ENCODE results near the gene COPE.

GRCh38 chr19:18896421-18896841 is 22.8 kb downstream of the COPE start:
- TF ChIP-seq, protein P1, sequence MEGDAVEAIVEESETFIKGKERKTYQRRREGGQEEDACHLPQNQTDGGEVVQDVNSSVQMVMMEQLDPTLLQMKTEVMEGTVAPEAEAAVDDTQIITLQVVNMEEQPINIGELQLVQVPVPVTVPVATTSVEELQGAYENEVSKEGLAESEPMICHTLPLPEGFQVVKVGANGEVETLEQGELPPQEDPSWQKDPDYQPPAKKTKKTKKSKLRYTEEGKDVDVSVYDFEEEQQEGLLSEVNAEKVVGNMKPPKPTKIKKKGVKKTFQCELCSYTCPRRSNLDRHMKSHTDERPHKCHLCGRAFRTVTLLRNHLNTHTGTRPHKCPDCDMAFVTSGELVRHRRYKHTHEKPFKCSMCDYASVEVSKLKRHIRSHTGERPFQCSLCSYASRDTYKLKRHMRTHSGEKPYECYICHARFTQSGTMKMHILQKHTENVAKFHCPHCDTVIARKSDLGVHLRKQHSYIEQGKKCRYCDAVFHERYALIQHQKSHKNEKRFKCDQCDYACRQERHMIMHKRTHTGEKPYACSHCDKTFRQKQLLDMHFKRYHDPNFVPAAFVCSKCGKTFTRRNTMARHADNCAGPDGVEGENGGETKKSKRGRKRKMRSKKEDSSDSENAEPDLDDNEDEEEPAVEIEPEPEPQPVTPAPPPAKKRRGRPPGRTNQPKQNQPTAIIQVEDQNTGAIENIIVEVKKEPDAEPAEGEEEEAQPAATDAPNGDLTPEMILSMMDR (IDR thresholded peaks at IDR 0.05), result no peak
- no peak for TF ChIP-seq POLR2A (IDR thresholded peaks at IDR 0.05)

Measured in gastroesophageal sphincter (tissue), 3 donors.